ENCODE results near the gene TMEM95. TPM values are rescaled to one million over a fixed set of nuclear protein-coding genes. Genes with fewer than 3 reads are reported as not detected.

TMEM95 gene
- total and polyA plus RNA-seq, 10 donors: not detected

DNA sequence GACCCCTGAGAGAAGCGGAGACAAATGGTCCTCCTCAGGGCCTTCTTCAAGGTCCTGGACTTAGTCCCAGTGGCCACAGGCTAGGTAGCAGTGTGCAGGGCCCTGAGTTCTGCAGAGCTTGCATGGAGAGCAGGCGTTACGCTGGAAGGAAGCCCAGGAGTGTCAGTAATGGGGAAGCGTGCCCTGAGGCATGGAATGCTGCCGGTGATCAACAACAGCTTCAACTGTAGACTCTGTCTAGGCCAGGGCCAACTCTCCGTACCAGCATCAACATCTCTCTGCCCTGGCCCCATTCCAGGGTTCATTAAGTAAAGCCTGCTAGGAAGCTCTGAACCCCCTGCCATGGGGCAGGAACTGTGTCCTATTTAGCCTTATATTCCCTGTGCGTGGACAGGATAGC is 25.4 kb downstream of the TMEM95 start:
- no peaks in the 10 kb centered on the region for H3K36me3 ChIP-seq
- no peak for TF ChIP-seq POLR2A (IDR thresholded peaks at IDR 0.05)
- TF ChIP-seq, protein P1, sequence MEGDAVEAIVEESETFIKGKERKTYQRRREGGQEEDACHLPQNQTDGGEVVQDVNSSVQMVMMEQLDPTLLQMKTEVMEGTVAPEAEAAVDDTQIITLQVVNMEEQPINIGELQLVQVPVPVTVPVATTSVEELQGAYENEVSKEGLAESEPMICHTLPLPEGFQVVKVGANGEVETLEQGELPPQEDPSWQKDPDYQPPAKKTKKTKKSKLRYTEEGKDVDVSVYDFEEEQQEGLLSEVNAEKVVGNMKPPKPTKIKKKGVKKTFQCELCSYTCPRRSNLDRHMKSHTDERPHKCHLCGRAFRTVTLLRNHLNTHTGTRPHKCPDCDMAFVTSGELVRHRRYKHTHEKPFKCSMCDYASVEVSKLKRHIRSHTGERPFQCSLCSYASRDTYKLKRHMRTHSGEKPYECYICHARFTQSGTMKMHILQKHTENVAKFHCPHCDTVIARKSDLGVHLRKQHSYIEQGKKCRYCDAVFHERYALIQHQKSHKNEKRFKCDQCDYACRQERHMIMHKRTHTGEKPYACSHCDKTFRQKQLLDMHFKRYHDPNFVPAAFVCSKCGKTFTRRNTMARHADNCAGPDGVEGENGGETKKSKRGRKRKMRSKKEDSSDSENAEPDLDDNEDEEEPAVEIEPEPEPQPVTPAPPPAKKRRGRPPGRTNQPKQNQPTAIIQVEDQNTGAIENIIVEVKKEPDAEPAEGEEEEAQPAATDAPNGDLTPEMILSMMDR (IDR thresholded peaks at IDR 0.05 in 8 of 11, conservative IDR thresholded peaks at IDR 0.05 in 3 of 11): no peak
- no peak for TF ChIP-seq POLR2AphosphoS5 (IDR thresholded peaks at IDR 0.05)
- H3K27me3 ChIP-seq (replicated peaks in 1 of 7): peaks cover 0 to 62% (median 10%) of the 10 kb centered on the region in 7 donors
- H3K4me1 ChIP-seq: peaks cover 7 to 40% (median 33%) of the 10 kb centered on the region in 6 donors
- intact Hi-C loops (cut with DNase I; ENCODE audit: low total_unique reads): no loop called here
- H3K9me3 ChIP-seq: peaks cover 0 to 6% (median 0%) of the 10 kb centered on the region in 8 donors
- 49 to 61% (median 52%) methylated on average over 4 to 7 of the region's 7 CpGs for WGBS, 5 donors
- H3K27ac ChIP-seq: no peak overlapping the region
- peak overlapping the region in 4 of 8 donors; percentile 24 to 66 (median 44) for H3K4me3 ChIP-seq
- no peak for DNase-seq

DNA sequence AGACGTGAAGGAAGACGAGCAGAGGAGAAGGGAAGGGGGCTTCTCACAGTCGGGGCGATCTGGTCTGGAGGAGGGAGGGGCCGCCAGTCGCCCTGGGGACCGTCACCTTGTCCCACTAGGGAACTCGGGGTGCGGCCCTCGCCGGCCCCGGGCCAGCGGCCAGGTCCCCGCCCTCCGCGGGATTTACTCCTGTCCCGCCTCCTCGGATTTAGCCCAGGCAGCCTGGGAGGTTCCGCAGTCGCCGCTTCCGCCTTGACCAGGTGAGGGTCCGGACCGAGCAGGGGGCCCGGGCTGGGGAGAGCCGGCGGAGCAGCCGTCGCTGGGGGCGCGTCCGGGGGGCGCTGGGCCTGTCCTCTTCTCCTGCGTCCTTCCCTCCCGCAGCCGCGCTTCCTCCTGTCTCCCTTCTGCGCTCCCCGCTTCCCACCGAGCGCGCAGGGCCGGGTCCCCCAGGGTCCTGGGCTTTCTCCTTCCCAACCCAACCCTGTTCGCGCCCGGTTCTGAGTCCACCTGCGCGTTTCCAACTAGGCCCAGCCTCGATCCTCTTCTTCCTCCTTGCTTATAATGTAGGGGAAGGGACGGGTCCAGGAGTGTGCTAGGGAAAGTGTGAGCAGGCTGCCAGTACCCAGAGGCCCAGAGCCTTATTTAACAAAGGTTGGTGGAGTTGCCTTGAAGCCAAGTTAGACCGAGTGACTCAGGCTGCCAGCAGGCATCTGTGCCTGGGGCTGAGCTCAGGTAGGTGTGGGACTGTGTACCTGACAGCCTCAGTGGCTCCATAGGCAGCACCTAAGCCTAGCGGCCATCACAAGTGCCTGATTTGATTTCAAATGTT is 26.1 kb downstream of the TMEM95 start, which contains the start of gene TNK1:
TNK1 (plus strand) TSS at position 235 of the 829 bp plus-strand sequence. CDS start 1,838 bp downstream, outside the sequence.
- peak within 1 kb of the TSS; percentile 16 to 66 (median 33) for H3K4me3 ChIP-seq

DNA sequence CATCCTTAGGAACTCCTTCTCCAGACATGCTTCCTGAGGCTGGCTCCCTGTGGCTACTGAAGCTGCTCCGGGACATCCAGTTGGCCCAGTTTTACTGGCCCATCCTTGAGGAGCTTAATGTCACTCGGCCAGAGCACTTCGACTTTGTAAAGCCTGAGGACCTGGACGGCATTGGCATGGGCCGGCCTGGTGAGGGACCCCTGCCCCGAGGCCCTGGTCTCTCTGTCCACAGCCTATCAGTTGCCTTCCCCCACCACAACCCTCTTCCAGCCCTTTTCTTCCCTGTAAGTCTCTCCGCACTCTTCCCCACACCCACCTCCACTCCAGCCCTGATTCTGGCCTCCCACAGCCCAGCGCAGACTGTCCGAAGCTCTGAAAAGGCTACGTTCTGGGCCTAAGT is 27.9 kb downstream of the TMEM95 start:
- Histone ChIP-seq H3K27me3 (replicated peaks in 1 of 7) (peaks cover 0 to 62% (median 10%) of the 10 kb centered on the region in 7 donors), H3K4me1 (peaks cover 7 to 40% (median 33%) of the 10 kb centered on the region in 6 donors), H3K36me3 (peaks cover 0 to 13% (median 2%) of the 10 kb centered on the region in 6 donors), H3K4me3 (no peak overlapping the region), H3K9me3 (peaks cover 0 to 6% (median 0%) of the 10 kb centered on the region in 8 donors), H3K27ac (no peak overlapping the region)
- DNase-seq: no peak
- intact Hi-C loops (cut with DNase I; ENCODE audit: low total_unique reads): no loop called here
- WGBS, 5 donors: 88 to 95% (median 93%) methylated on average over 9 to 10 of the region's 10 CpGs
- no peak for TF ChIP-seq POLR2AphosphoS5 (IDR thresholded peaks at IDR 0.05)
- TF ChIP-seq, protein P1 (IDR thresholded peaks at IDR 0.05 in 8 of 11, conservative IDR thresholded peaks at IDR 0.05 in 3 of 11): no peak
- no peak for TF ChIP-seq POLR2A (IDR thresholded peaks at IDR 0.05)

More for the DNA sequence above, 26.1 kb downstream of the TMEM95 start, which contains the start of gene TNK1:
- peak; percentile 77 for DNase-seq
- Histone ChIP-seq H3K27ac (peak within 1 kb of the TSS in 3 of 8 donors; percentile 24 to 38 (median 38)), H3K9me3 (peaks cover 0 to 6% (median 0%) of the 10 kb centered on the region in 8 donors), H3K36me3 (no peaks in the 10 kb centered on the region), H3K27me3 (replicated peaks in 1 of 7) (peaks cover 0 to 62% (median 10%) of the 10 kb centered on the region in 7 donors), H3K4me1 (peaks cover 7 to 40% (median 33%) of the 10 kb centered on the region in 6 donors)
- peak; percentile 54 to 75 (median 62) for TF ChIP-seq POLR2AphosphoS5 (IDR thresholded peaks at IDR 0.05)
- TF ChIP-seq, protein P1 (IDR thresholded peaks at IDR 0.05 in 8 of 11, conservative IDR thresholded peaks at IDR 0.05 in 3 of 11): no peak
- intact Hi-C loops (cut with DNase I; ENCODE audit: low total_unique reads): no loop called here
- WGBS, 5 donors: 7 to 14% (median 8%) methylated on average over 36 to 52 of the region's 52 CpGs

DNA sequence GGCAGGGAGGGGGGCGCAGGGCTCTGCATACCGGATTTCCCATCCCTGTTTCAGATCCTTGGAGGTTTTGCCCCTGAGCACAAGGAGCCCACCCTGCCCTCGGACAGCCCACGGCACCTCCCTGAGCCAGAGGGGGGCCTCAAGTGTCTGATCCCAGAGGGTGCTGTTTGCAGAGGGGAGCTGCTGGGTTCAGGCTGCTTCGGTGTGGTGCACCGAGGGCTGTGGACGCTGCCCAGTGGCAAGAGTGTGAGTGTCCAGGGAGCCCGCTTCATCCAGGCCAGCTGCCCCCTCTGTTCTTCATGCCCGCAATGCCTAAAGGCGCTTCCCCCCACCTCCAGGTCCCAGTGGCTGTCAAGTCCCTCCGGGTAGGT is 28.4 kb downstream of the TMEM95 start:
- peaks cover 0 to 6% (median 0%) of the 10 kb centered on the region in 8 donors for H3K9me3 ChIP-seq
- H3K4me1 ChIP-seq: peaks cover 7 to 40% (median 33%) of the 10 kb centered on the region in 6 donors
- no peak for DNase-seq
- WGBS, 5 donors: 82 to 90% (median 85%) methylated on average over 7 to 11 of the region's 11 CpGs
- H3K27me3 ChIP-seq (replicated peaks in 1 of 7): peaks cover 0 to 62% (median 10%) of the 10 kb centered on the region in 7 donors
- intact Hi-C loops (cut with DNase I; ENCODE audit: low total_unique reads): no loop called here
- peaks cover 0 to 18% (median 4%) of the 10 kb centered on the region in 6 donors for H3K36me3 ChIP-seq
- H3K4me3 ChIP-seq: peak overlapping the region in 7 of 8 donors; percentile 47 to 73 (median 53)
- TF ChIP-seq, protein P1 (IDR thresholded peaks at IDR 0.05 in 8 of 11, conservative IDR thresholded peaks at IDR 0.05 in 3 of 11): no peak
- TF ChIP-seq POLR2AphosphoS5 (IDR thresholded peaks at IDR 0.05) (no peak), POLR2A (IDR thresholded peaks at IDR 0.05) (no peak)
- peak overlapping the region in 1 of 8 donors; percentile 86 for H3K27ac ChIP-seq

All from spleen (tissue), 11 donors.